ENCODE data around the gene LDHB.

- no peak for TF ChIP-seq EZH2 (IDR thresholded peaks at IDR 0.05; ENCODE audit: low read length, unreplicated experiment)
- no peak for TF ChIP-seq CTCF (conservative IDR thresholded peaks at IDR 0.05; ENCODE audit: low read depth, low read length)
- TF ChIP-seq EZH2phosphoT487 (IDR thresholded peaks at IDR 0.05; ENCODE audit: borderline replicate concordance, low read length): no peak
These were observed 9.3 kb downstream of the LDHB start for GRCh38 chr12:21648378-21648777.
